Tracheal epithelial cell (primary cell): ENCODE data around the gene NHLH1. TPM values are rescaled to one million over a fixed set of nuclear protein-coding genes. Genes with fewer than 3 reads are reported as not detected.

Experiments used
- total RNA-seq: library from RNA; depleted of rRNA; stranded (reverse); fragments of >200 nt; gene quantifications from 2 replicates; pipeline ENCODE4 v1.2.1, GENCODE V29; 2014

NHLH1 gene
- total RNA-seq: not detected in 2 replicates

GRCh38 chr1:160366731-160367515 is at the start of gene NHLH1:
NHLH1 (plus strand) TSS chr1:160367071; CDS start chr1:160370732, 3,661 bp downstream.

GRCh38 chr1:160342953-160343869 is 23.7 kb upstream of the NHLH1 start, which contains the start of the genes COPA and NCSTN:
COPA (minus strand) TSS chr1:160343250; CDS start chr1:160343170, 80 bp downstream.
NCSTN (plus strand) TSS chr1:160343383; CDS start chr1:160343397, 14 bp downstream.

GRCh38 chr1:160400223-160400645 is 33.4 kb downstream of the NHLH1 start, which contains the start of gene VANGL2:
VANGL2 (plus strand) TSS chr1:160400564; CDS start chr1:160415838, 15,274 bp downstream.

Other genes starting within 250 kb of the NHLH1 start
- gene ATP1A4, start 215.5 kb upstream of the NHLH1 start, total RNA-seq: not detected in 2 replicates
- gene CASQ1, start 176.5 kb upstream of the NHLH1 start, total RNA-seq: not detected in 2 replicates
- gene PEA15, start 161.7 kb upstream of the NHLH1 start, total RNA-seq: 33.9 and 57.8 TPM in 2 replicates
- 38.6 and 39.0 TPM in 2 replicates for gene DCAF8, start 104.5 kb upstream of the NHLH1 start, total RNA-seq
- 29.2 and 44.3 TPM in 2 replicates for gene PEX19, start 81.9 kb upstream of the NHLH1 start, total RNA-seq
- 87.0 and 170 TPM in 2 replicates for gene COPA, start 23.8 kb upstream of the NHLH1 start, total RNA-seq
- gene NCSTN, start 23.7 kb upstream of the NHLH1 start, total RNA-seq: 62.4 and 93.0 TPM in 2 replicates
- 6.6 and 8.4 TPM in 2 replicates for gene VANGL2, start 33.5 kb downstream of the NHLH1 start, total RNA-seq
- not detected in 2 replicates for gene SLAMF6, start 156.2 kb downstream of the NHLH1 start, total RNA-seq
- not detected in 2 replicates for gene CD84, start 212.4 kb downstream of the NHLH1 start, total RNA-seq